ENCODE results near the gene ADAP2.
"Not testable (repeated sequence)": the region's sequence is repeated elsewhere in the genome, so short reads cannot be mapped to it uniquely, and the experiment has no call there.

The ADAP2 gene

GRCh38 chr17:30921544-30922196 is at the start of gene ADAP2:
Gene ADAP2 (plus strand): TSS chr17:30921945. CDS start chr17:30922015, 70 bp downstream.
- peak; percentile 4 for DNase-seq

- no peak for DNase-seq
Measured at GRCh38 chr17:30886187-30886586, 35.6 kb upstream of the ADAP2 start.

GRCh38 chr17:30894236-30894635 is 27.5 kb upstream of the ADAP2 start:
- no peak for DNase-seq

GRCh38 chr17:30897311-30897710 is 24.4 kb upstream of the ADAP2 start:
- no peak for DNase-seq

- DNase-seq: no peak
Measured at GRCh38 chr17:30905742-30906100, 16.0 kb upstream of the ADAP2 start.

GRCh38 chr17:30906101-30906911 is 15.4 kb upstream of the ADAP2 start, which contains the start of gene TEFM:
Gene TEFM (minus strand): TSS chr17:30906238. CDS start chr17:30906198, 40 bp downstream.
- DNase-seq: peak; percentile 91

GRCh38 chr17:30908717-30909420 is 12.9 kb upstream of the ADAP2 start:
- DNase-seq: no peak

- not testable (repeated sequence) for DNase-seq
Measured at GRCh38 chr17:30910151-30910550, 11.6 kb upstream of the ADAP2 start.

GRCh38 chr17:30913955-30914354 is 7.8 kb upstream of the ADAP2 start:
- no peak for DNase-seq

- DNase-seq: no peak
Measured at GRCh38 chr17:30915833-30916611, 5.7 kb upstream of the ADAP2 start.

GRCh38 chr17:30917050-30917449 is 4.7 kb upstream of the ADAP2 start:
- DNase-seq: no peak

- DNase-seq: no peak
Measured at GRCh38 chr17:30920282-30920681, 1.5 kb upstream of the ADAP2 start.

GRCh38 chr17:30920683-30921543 is 832 bp upstream of the ADAP2 start:
- DNase-seq: no peak

GRCh38 chr17:30922235-30923030 is 688 bp downstream of the ADAP2 start:
- DNase-seq: no peak

GRCh38 chr17:30924341-30924740 is 2.6 kb downstream of the ADAP2 start:
- DNase-seq: no peak

- DNase-seq: no peak
Measured at GRCh38 chr17:30926516-30926915, 4.8 kb downstream of the ADAP2 start.

- DNase-seq: no peak
Measured at GRCh38 chr17:30927756-30928155, 6.0 kb downstream of the ADAP2 start.

GRCh38 chr17:30928584-30928983 is 6.8 kb downstream of the ADAP2 start:
- DNase-seq: no peak

GRCh38 chr17:30929081-30929633 is 7.4 kb downstream of the ADAP2 start:
- no peak for DNase-seq

GRCh38 chr17:30929861-30930260 is 8.1 kb downstream of the ADAP2 start:
- not testable (repeated sequence) for DNase-seq

GRCh38 chr17:30930495-30930894 is 8.8 kb downstream of the ADAP2 start:
- no peak for DNase-seq

All from NCI-H345 (cell line).